BJ (cell line): ENCODE data around the gene GAS2L3. TPM values are rescaled to one million over a fixed set of nuclear protein-coding genes. Genes with fewer than 3 reads are reported as not detected.
"Not testable (repeated sequence)": the region's sequence is repeated elsewhere in the genome, so short reads cannot be mapped to it uniquely, and the experiment has no call there.

Experiments used
- CTCF ChIA-PET: fragments of 350-600 bp; formaldehyde crosslinking; extraction: SDS; loops from one replicate; lab custom pipeline; 2021; ENCODE audit warnings: antibody characterized with exemption, inconsistent platforms; lab: Yijun Ruan, JAX
- POLR2A ChIA-PET: fragments of 300-600 bp; sonication (Branson Sonifier 250); formaldehyde crosslinking; extraction: SDS; loops from one replicate; lab custom pipeline; 2021; ENCODE audit warnings: antibody characterized with exemption; lab: Charles Lee
- DNase-seq: peaks from one replicate; pipeline ENCODE4 v3.0.0-alpha.2; 2011; ENCODE audit warnings: low read depth
- H3K27me3 ChIP-seq: 2 replicates; pipeline ENCODE4 v1.6.0; 2011; ENCODE audit warnings: low read length; ENCODE audit not compliant: control insufficient read depth, insufficient read depth
- H3K36me3 ChIP-seq: 2 replicates; pipeline ENCODE4 v1.5.1; 2011; ENCODE audit warnings: low read length; ENCODE audit not compliant: control insufficient read depth, insufficient read depth
- H3K4me3 ChIP-seq: 2 replicates; pipeline ENCODE4 v1.5.1; 2011; ENCODE audit warnings: low read depth, mild to moderate bottlenecking, control low read depth, low read length
- polyA plus RNA-seq: library from polyadenylated mRNA; depleted of rRNA; stranded (reverse); fragments of >200 nt; gene quantifications from 2 replicates; pipeline ENCODE4 v1.2.3, GENCODE V29; 2011
- TF ChIP-seq, protein P1 (sequence below): IDR thresholded peaks from 2 replicates; pipeline ENCODE4 v1.5.1; 2011; ENCODE audit warnings: low read depth, mild to moderate bottlenecking, control low read depth, inconsistent platforms, low read length, moderate library complexity; ENCODE audit not compliant: insufficient read depth

The GAS2L3 gene
- polyA plus RNA-seq, 1 experiment, result 4.9 TPM

DNA sequence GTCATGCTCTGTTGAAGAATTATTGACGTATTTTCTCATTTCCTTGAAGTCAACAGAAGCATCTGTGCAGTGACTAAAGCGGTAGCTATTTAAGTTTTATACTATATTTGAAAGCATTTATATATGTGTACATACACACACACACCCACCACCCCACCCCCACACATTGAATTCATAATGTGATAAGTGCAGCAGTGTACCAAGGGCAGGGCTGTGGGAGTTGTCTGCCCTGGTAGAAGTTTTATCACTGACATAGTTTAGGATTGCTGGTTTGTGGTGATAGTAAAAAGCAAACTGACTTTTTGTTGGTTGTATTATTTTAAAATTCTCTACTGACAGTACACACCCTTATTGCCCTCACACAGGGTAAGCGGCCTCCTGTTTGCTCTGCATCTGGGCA is 39.1 kb downstream of the GAS2L3 start:
- POLR2A ChIA-PET, result no interaction called here
- no peak for DNase-seq
- no peaks in the 10 kb centered on the region for H3K36me3 ChIP-seq
- CTCF ChIA-PET, result interaction anchor here (0.6 kb wide), 2 partner anchors 69 to 508 kb away, joined by 3 to 6 read pairs; no protein-coding TSS in a partner anchor
- H3K4me3 ChIP-seq, result no peak overlapping the region
- no peaks in the 10 kb centered on the region for H3K27me3 ChIP-seq
- TF ChIP-seq, protein P1, sequence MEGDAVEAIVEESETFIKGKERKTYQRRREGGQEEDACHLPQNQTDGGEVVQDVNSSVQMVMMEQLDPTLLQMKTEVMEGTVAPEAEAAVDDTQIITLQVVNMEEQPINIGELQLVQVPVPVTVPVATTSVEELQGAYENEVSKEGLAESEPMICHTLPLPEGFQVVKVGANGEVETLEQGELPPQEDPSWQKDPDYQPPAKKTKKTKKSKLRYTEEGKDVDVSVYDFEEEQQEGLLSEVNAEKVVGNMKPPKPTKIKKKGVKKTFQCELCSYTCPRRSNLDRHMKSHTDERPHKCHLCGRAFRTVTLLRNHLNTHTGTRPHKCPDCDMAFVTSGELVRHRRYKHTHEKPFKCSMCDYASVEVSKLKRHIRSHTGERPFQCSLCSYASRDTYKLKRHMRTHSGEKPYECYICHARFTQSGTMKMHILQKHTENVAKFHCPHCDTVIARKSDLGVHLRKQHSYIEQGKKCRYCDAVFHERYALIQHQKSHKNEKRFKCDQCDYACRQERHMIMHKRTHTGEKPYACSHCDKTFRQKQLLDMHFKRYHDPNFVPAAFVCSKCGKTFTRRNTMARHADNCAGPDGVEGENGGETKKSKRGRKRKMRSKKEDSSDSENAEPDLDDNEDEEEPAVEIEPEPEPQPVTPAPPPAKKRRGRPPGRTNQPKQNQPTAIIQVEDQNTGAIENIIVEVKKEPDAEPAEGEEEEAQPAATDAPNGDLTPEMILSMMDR, result no peak

DNA sequence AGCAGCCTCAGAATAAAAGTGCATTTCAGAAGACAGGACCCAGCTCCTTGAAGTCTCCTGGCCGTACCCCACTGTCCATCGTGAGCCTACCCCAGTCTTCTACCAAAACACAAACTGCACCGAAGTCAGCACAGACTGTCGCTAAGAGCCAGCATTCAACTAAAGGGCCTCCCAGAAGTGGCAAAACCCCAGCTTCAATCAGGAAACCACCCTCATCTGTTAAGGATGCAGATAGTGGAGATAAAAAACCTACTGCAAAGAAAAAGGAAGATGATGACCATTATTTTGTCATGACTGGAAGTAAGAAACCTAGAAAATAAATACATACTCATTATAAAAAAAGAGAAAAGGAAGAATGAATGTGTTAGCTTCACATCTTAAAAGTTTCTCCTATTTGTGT is 51.1 kb downstream of the GAS2L3 start:
- no peaks in the 10 kb centered on the region for H3K36me3 ChIP-seq
- POLR2A ChIA-PET, result no interaction called here
- H3K27me3 ChIP-seq, result no peaks in the 10 kb centered on the region
- CTCF ChIA-PET, result no interaction called here
- DNase-seq, result no peak
- TF ChIP-seq, protein P1, result no peak
- H3K4me3 ChIP-seq, result no peak overlapping the region

- DNase-seq, result no peak
- ChIA-PET POLR2A (no interaction called here), CTCF (interaction anchor here (1.1 to 1.5 kb wide), 3 partner anchors 12 to 18 kb away, joined by 3 read pairs; no protein-coding TSS in a partner anchor)
- no peaks in the 10 kb centered on the region for H3K27me3 ChIP-seq
- no peaks in the 10 kb centered on the region for H3K36me3 ChIP-seq
- no peak overlapping the region for H3K4me3 ChIP-seq
- TF ChIP-seq, protein P1, result no peak
Measured at GRCh38 chr12:100632445-100632892, 59.0 kb downstream of the GAS2L3 start.

GRCh38 chr12:100633082-100633785 is 59.8 kb downstream of the GAS2L3 start:
- POLR2A ChIA-PET, H3K27me3 ChIP-seq, H3K36me3 ChIP-seq, H3K4me3 ChIP-seq, DNase-seq: not testable (repeated sequence)
- CTCF ChIA-PET, result interaction anchor here (1.1 to 1.5 kb wide), 2 partner anchors 11 to 17 kb away, joined by 3 read pairs; no protein-coding TSS in a partner anchor

DNA sequence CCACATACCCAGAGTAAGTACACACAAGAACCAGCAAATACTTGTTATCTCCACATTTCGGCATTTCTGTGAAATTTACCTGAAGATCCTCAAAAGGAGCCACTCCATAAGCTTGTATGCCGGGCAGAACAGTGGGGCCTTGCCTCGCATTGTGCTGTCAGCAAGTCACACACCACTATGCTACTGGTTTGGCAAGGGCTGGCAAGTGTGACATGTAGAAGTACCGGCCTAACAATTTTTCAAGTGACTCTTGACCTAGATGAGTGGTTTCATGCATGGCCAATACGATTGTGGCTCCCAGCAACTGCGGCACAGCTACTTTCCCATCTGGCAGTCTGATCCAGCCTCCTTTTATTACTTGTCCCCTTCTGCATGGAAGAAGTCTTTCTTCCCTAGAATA is 69.8 kb downstream of the GAS2L3 start:
- ChIA-PET POLR2A (no interaction called here), CTCF (no interaction called here)
- TF ChIP-seq, protein P1, result no peak
- H3K36me3 ChIP-seq, result no peaks in the 10 kb centered on the region
- H3K4me3 ChIP-seq, result no peak overlapping the region
- H3K27me3 ChIP-seq, result no peaks in the 10 kb centered on the region
- DNase-seq, result no peak
